CD14-positive monocyte (primary cell): ENCODE data around the gene MALRD1. TPM values are rescaled to one million over a fixed set of nuclear protein-coding genes. Genes with fewer than 3 reads are reported as not detected.

Experiments
- DNase-seq, 3 donors: peaks; one replicate each; pipeline ENCODE4 v3.0.0-alpha.2; 2011 to 2022
- H2AFZ ChIP-seq: 2 replicates; pipeline ENCODE4 v1.6.0; 2012; ENCODE audit warnings: mild to moderate bottlenecking, low read depth, low read length, inconsistent platforms; ENCODE audit not compliant: insufficient read depth, poor library complexity, severe bottlenecking
- H3K27ac ChIP-seq, 2 donors: 1 replicate in 1 of 2; 2 replicates in 1 of 2; pipeline ENCODE4 v1.5.1; 2012 to 2013; ENCODE audit warnings: low read length in 2 of 2, control low read depth in 1 of 2, inconsistent platforms in 1 of 2, low read depth in 1 of 2, mild to moderate bottlenecking in 1 of 2
- H3K27me3 ChIP-seq, 2 donors: one replicate each; pipeline versions ENCODE4 v1.6.0 to v1.6.1; 2011 to 2013; ENCODE audit warnings: low read length in 2 of 2; ENCODE audit not compliant: control insufficient read depth in 2 of 2, insufficient read depth in 2 of 2
- H3K36me3 ChIP-seq, 2 donors: replicated peaks in 1 of 2; 1 replicate in 1 of 2; 2 replicates in 1 of 2; pipeline versions ENCODE4 v1.5.1 to v1.6.1; 2012 to 2013; ENCODE audit warnings: low read length in 2 of 2, control low read depth in 1 of 2, inconsistent platforms in 1 of 2, mild to moderate bottlenecking in 1 of 2; ENCODE audit not compliant: insufficient read depth in 2 of 2, control insufficient read depth in 1 of 2
- H3K4me1 ChIP-seq, 2 donors: 1 replicate in 1 of 2; 2 replicates in 1 of 2; pipeline versions ENCODE4 v1.5.1 to v1.6.1; 2012 to 2013; ENCODE audit warnings: low read length in 2 of 2, control low read depth in 1 of 2, inconsistent platforms in 1 of 2, mild to moderate bottlenecking in 1 of 2, moderate library complexity in 1 of 2; ENCODE audit not compliant: insufficient read depth in 2 of 2, control insufficient read depth in 1 of 2
- H3K4me2 ChIP-seq: replicated peaks from 2 replicates; pipeline ENCODE3; 2012; ENCODE audit warnings: low read length, moderate library complexity, mild to moderate bottlenecking; ENCODE audit not compliant: poor library complexity, severe bottlenecking; ENCODE audit errors: extremely low read depth
- H3K4me3 ChIP-seq, 3 experiments: fragments of 200-600 bp in 1 of 3; sonication (generic) in 1 of 3; replicated peaks in 1 of 3; 1 replicate in 2 of 3; 2 replicates in 1 of 3; pipeline ENCODE4 v1.5.1; 2011 to 2013; ENCODE audit warnings: low read length in 3 of 3, mild to moderate bottlenecking in 3 of 3, control low read depth in 2 of 3, low read depth in 2 of 3, inconsistent platforms in 1 of 3, moderate library complexity in 1 of 3
- H3K79me2 ChIP-seq: 2 replicates; pipeline ENCODE4 v1.6.0; 2012; ENCODE audit warnings: mild to moderate bottlenecking, control low read depth, inconsistent platforms, low read length, moderate library complexity; ENCODE audit not compliant: insufficient read depth
- H3K9ac ChIP-seq: 2 replicates; pipeline ENCODE4 v1.6.0; 2017; ENCODE audit warnings: low read length, mild to moderate bottlenecking; ENCODE audit not compliant: insufficient read depth, poor library complexity, severe bottlenecking
- H3K9me3 ChIP-seq, 2 donors: replicated peaks in 1 of 2; 1 replicate in 1 of 2; 2 replicates in 1 of 2; pipeline versions ENCODE4 v1.5.1 to v1.6.1; 2012 to 2013; ENCODE audit warnings: low read length in 2 of 2, control low read depth in 1 of 2; ENCODE audit not compliant: control insufficient read depth in 1 of 2, insufficient read depth in 1 of 2
- H4K20me1 ChIP-seq: 2 replicates; pipeline ENCODE4 v1.6.0; 2012; ENCODE audit warnings: mild to moderate bottlenecking, low read length, control low read depth, moderate library complexity; ENCODE audit not compliant: insufficient read depth
- H3K27ac Mint-ChIP-seq, 7 donors: one replicate each; pipeline ENCODE4 v1.8.0; 2020; ENCODE audit warnings: mild to moderate bottlenecking in 7 of 7, mixed read lengths in 7 of 7, moderate library complexity in 6 of 7, inconsistent platforms in 2 of 7
- H3K27me3 Mint-ChIP-seq, 3 donors: one replicate each; pipeline ENCODE4 v1.8.0; 2021 to 2022; ENCODE audit warnings: low read depth in 3 of 3, mild to moderate bottlenecking in 3 of 3, mixed read lengths in 3 of 3, moderate library complexity in 3 of 3, inconsistent platforms in 1 of 3
- H3K36me3 Mint-ChIP-seq, 2 donors: one replicate each; pipeline ENCODE4 v1.8.0; 2020; ENCODE audit warnings: mixed read lengths in 2 of 2, inconsistent platforms in 1 of 2, mild to moderate bottlenecking in 1 of 2
- H3K4me1 Mint-ChIP-seq: one replicate; pipeline ENCODE4 v1.8.0; 2020; ENCODE audit warnings: mild to moderate bottlenecking, mixed read lengths
- H3K4me3 Mint-ChIP-seq, 2 donors: one replicate each; pipeline ENCODE4 v1.8.0; 2020; ENCODE audit warnings: mild to moderate bottlenecking in 2 of 2, mixed read lengths in 2 of 2, moderate library complexity in 1 of 2
- H3K9me3 Mint-ChIP-seq, 7 donors: one replicate each; pipeline ENCODE4 v1.8.0; 2020 to 2022; ENCODE audit warnings: mixed read lengths in 7 of 7, mild to moderate bottlenecking in 6 of 7, moderate library complexity in 6 of 7, inconsistent platforms in 2 of 7
- CTCF ChIP-seq: fragments of 200-600 bp; IDR thresholded peaks from one replicate; pipeline ENCODE4 v1.8.0; 2022; ENCODE audit warnings: antibody characterized with exemption, mild to moderate bottlenecking
- WGBS: methylation state at CpG from one replicate; pipeline ENCODE4 v1.1.5; 2013; ENCODE audit warnings: missing lambda C conversion rate; ENCODE audit not compliant: insufficient coverage; 5-methylcytosine and 5-hydroxymethylcytosine counted together
- intact Hi-C, 2 donors: fragments of 100-400 bp; cut with micrococcal nuclease; formaldehyde crosslinking; loops; one replicate each; pipeline versions ENCODE4 v1.15.0 to v1.15.1; 2023
- polyA plus RNA-seq, 3 donors: library from polyadenylated mRNA; depleted of rRNA in 1 of 3; unstranded in 2 of 3; stranded (reverse) in 1 of 3; fragments of 300-500 nt in 2 of 3; fragments of >200 nt in 1 of 3; fragmentation: Illumina TruSeq in 2 of 3; gene quantifications; 1 replicate in 2 of 3; 2 replicates in 1 of 3; pipeline ENCODE4 v1.2.3, GENCODE V29; 2012 to 2021

MALRD1 gene
- polyA plus RNA-seq, 3 donors: not detected

DNA sequence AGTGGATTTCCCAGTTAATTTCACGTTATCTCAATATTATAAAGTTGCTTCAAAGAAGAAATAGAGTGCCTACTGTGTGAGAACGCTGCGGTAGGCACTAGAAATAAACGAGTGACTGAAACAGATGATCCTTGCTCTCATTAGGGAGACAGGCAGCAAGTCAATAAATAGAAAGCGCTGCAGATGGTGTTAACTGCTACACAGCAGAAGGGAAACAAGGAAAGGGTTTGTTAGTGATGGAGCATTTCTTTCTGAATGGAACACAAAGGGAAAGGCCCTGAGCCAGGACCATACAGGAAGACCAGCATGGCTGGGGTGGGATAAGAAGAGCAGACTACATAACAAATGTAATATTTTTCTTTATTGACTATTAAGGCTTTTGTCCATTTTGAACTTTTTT lies 235.2 kb downstream of the MALRD1 start:
- Histone ChIP-seq H3K4me3 (no peak overlapping the region), H3K9ac (no peak overlapping the region), H3K9me3 (peaks cover 2% of the 10 kb centered on the region in 2 donors), H3K4me1 (no peaks in the 10 kb centered on the region), H3K4me2 (no peak overlapping the region), H3K36me3 (no peaks in the 10 kb centered on the region), H3K79me2 (no peaks in the 10 kb centered on the region), H3K27me3 (no peaks in the 10 kb centered on the region), H2AFZ (no peak overlapping the region), H4K20me1 (no peaks in the 10 kb centered on the region), H3K27ac (no peak overlapping the region)
- WGBS: 94% methylated on average over 4 of the region's 5 CpGs
- Mint-ChIP-seq H3K27me3 (no peaks in the 10 kb centered on the region), H3K4me1 (no peaks in the 10 kb centered on the region), H3K9me3 (peaks cover 0 to 2% (median 1%) of the 10 kb centered on the region in 7 donors), H3K4me3 (no peak overlapping the region), H3K36me3 (no peaks in the 10 kb centered on the region), H3K27ac (no peak overlapping the region)
- DNase-seq: no peak
- intact Hi-C loops: no loop called here
- TF ChIP-seq CTCF: no peak

- Histone ChIP-seq H3K9ac (no peak overlapping the region), H3K4me3 (no peak overlapping the region), H3K27me3 (no peaks in the 10 kb centered on the region), H3K4me1 (no peaks in the 10 kb centered on the region), H3K9me3 (no peaks in the 10 kb centered on the region), H3K27ac (no peak overlapping the region), H3K79me2 (no peaks in the 10 kb centered on the region), H2AFZ (no peak overlapping the region), H3K36me3 (no peaks in the 10 kb centered on the region), H3K4me2 (no peak overlapping the region), H4K20me1 (no peaks in the 10 kb centered on the region)
- Mint-ChIP-seq H3K27ac (no peak overlapping the region), H3K4me3 (no peak overlapping the region), H3K4me1 (no peaks in the 10 kb centered on the region), H3K36me3 (no peaks in the 10 kb centered on the region), H3K9me3 (peaks cover 0 to 9% (median 4%) of the 10 kb centered on the region in 7 donors), H3K27me3 (no peaks in the 10 kb centered on the region)
- DNase-seq: no peak
- TF ChIP-seq CTCF: no peak
- intact Hi-C loops: no loop called here
- WGBS: no CpG with 5 or more reads among the region's 1 CpG
These were observed 242.2 kb downstream of the MALRD1 start for GRCh38 chr10:19290770-19291169.
